ENCODE results near the gene EGLN2.
"Not testable (repeated sequence)": the region's sequence is repeated elsewhere in the genome, so short reads cannot be mapped to it uniquely, and the experiment has no call there.

Gene EGLN2

GRCh38 chr19:40813182-40813581, 14.2 kb downstream of the EGLN2 start:
- Histone ChIP-seq H3K36me3 (ENCODE audit: insufficient read depth, low read length) (peaks cover 3% of the 10 kb centered on the region; the same call in 1 of the 2 replicates), H3K9me3 (ENCODE audit: low read depth, low read length) (no peaks in the 10 kb centered on the region), H3K9ac (ENCODE audit: insufficient read length) (no peak overlapping the region), H3K27ac (no peak overlapping the region), H3K4me3 (no peak overlapping the region)
- no peak for TF ChIP-seq EZH2 (IDR thresholded peaks at IDR 0.05)
- TF ChIP-seq POLR2AphosphoS5 (IDR thresholded peaks at IDR 0.05; ENCODE audit: borderline replicate concordance, low read depth, low read length) = no peak
- no peak for TF ChIP-seq FOXP2 (optimal IDR thresholded peaks at IDR 0.05; ENCODE audit: control extremely low read depth, extremely low read length, insufficient read depth)
- DNase-seq (ENCODE audit: low read depth, low spot score) = no peak

GRCh38 chr19:40815223-40815622, 16.2 kb downstream of the EGLN2 start:
- H3K9me3 ChIP-seq (ENCODE audit: low read depth, low read length) = no peaks in the 10 kb centered on the region
- no peak for DNase-seq (ENCODE audit: low read depth, low spot score)
- no peak for TF ChIP-seq FOXP2 (optimal IDR thresholded peaks at IDR 0.05; ENCODE audit: control extremely low read depth, extremely low read length, insufficient read depth)
- TF ChIP-seq EZH2 (IDR thresholded peaks at IDR 0.05) = no peak
- no peak for TF ChIP-seq POLR2AphosphoS5 (IDR thresholded peaks at IDR 0.05; ENCODE audit: borderline replicate concordance, low read depth, low read length)
- no peak overlapping the region for H3K4me3 ChIP-seq
- no peak overlapping the region for H3K9ac ChIP-seq (ENCODE audit: insufficient read length)
- H3K27ac ChIP-seq = no peak overlapping the region
- H3K36me3 ChIP-seq (ENCODE audit: insufficient read depth, low read length) = no peaks in the 10 kb centered on the region

GRCh38 chr19:40818480-40819399, 19.7 kb downstream of the EGLN2 start:
- not testable (repeated sequence) for H3K9me3 ChIP-seq (ENCODE audit: low read depth, low read length); DNase-seq (ENCODE audit: low read depth, low spot score); H3K27ac ChIP-seq; H3K9ac ChIP-seq (ENCODE audit: insufficient read length); H3K36me3 ChIP-seq (ENCODE audit: insufficient read depth, low read length); H3K4me3 ChIP-seq

GRCh38 chr19:40819479-40820234, 20.7 kb downstream of the EGLN2 start:
- H3K4me3 ChIP-seq; H3K9ac ChIP-seq (ENCODE audit: insufficient read length); H3K9me3 ChIP-seq (ENCODE audit: low read depth, low read length); H3K27ac ChIP-seq; DNase-seq (ENCODE audit: low read depth, low spot score); H3K36me3 ChIP-seq (ENCODE audit: insufficient read depth, low read length): not testable (repeated sequence)

- TF ChIP-seq FOXP2 (optimal IDR thresholded peaks at IDR 0.05; ENCODE audit: control extremely low read depth, extremely low read length, insufficient read depth) = no peak
- no peak for TF ChIP-seq POLR2AphosphoS5 (IDR thresholded peaks at IDR 0.05; ENCODE audit: borderline replicate concordance, low read depth, low read length)
- TF ChIP-seq EZH2 (IDR thresholded peaks at IDR 0.05) = no peak
- no peaks in the 10 kb centered on the region for H3K9me3 ChIP-seq (ENCODE audit: low read depth, low read length)
- no peak overlapping the region for H3K27ac ChIP-seq
- no peaks in the 10 kb centered on the region for H3K36me3 ChIP-seq (ENCODE audit: insufficient read depth, low read length)
- no peak overlapping the region for H3K9ac ChIP-seq (ENCODE audit: insufficient read length)
- no peak overlapping the region for H3K4me3 ChIP-seq
- no peak for DNase-seq (ENCODE audit: low read depth, low spot score)
Measured at GRCh38 chr19:40822161-40822560, 23.2 kb downstream of the EGLN2 start.

- not testable (repeated sequence) for H3K27ac ChIP-seq; H3K4me3 ChIP-seq; DNase-seq (ENCODE audit: low read depth, low spot score); H3K9ac ChIP-seq (ENCODE audit: insufficient read length); H3K36me3 ChIP-seq (ENCODE audit: insufficient read depth, low read length); H3K9me3 ChIP-seq (ENCODE audit: low read depth, low read length)
Measured at GRCh38 chr19:40822704-40823553, 23.9 kb downstream of the EGLN2 start.

GRCh38 chr19:40824916-40825315, 25.9 kb downstream of the EGLN2 start:
- H3K27ac ChIP-seq; H3K36me3 ChIP-seq (ENCODE audit: insufficient read depth, low read length); DNase-seq (ENCODE audit: low read depth, low spot score); H3K4me3 ChIP-seq; H3K9ac ChIP-seq (ENCODE audit: insufficient read length); H3K9me3 ChIP-seq (ENCODE audit: low read depth, low read length): not testable (repeated sequence)

- H3K9me3 ChIP-seq (ENCODE audit: low read depth, low read length); H3K9ac ChIP-seq (ENCODE audit: insufficient read length); H3K4me3 ChIP-seq; DNase-seq (ENCODE audit: low read depth, low spot score); H3K36me3 ChIP-seq (ENCODE audit: insufficient read depth, low read length); H3K27ac ChIP-seq: not testable (repeated sequence)
Measured at GRCh38 chr19:40825460-40826095, 26.6 kb downstream of the EGLN2 start.

- not testable (repeated sequence) for H3K9ac ChIP-seq (ENCODE audit: insufficient read length); H3K9me3 ChIP-seq (ENCODE audit: low read depth, low read length); DNase-seq (ENCODE audit: low read depth, low spot score); H3K4me3 ChIP-seq; H3K36me3 ChIP-seq (ENCODE audit: insufficient read depth, low read length); H3K27ac ChIP-seq
Measured at GRCh38 chr19:40826312-40826698, 27.3 kb downstream of the EGLN2 start.

GRCh38 chr19:40826699-40827385, 27.9 kb downstream of the EGLN2 start:
- not testable (repeated sequence) for DNase-seq (ENCODE audit: low read depth, low spot score); H3K27ac ChIP-seq; H3K4me3 ChIP-seq; H3K9ac ChIP-seq (ENCODE audit: insufficient read length); H3K36me3 ChIP-seq (ENCODE audit: insufficient read depth, low read length); H3K9me3 ChIP-seq (ENCODE audit: low read depth, low read length)
